C1 segment of cervical spinal cord (tissue), 14 donors: Measurements from ENCODE around the gene STX1A.

Experiments used
- DNase-seq, 14 donors: peaks; one replicate each; lab custom pipeline; 2025; lab: John Stamatoyannopoulos, UW

STX1A gene

GRCh38 chr7:73708961-73709549 lies 10.4 kb downstream of the STX1A start:
- DNase-seq: no peak

- peak in 2 of 14 donors; percentile 29 to 31 for DNase-seq
Observed at GRCh38 chr7:73707045-73707631, 12.3 kb downstream of the STX1A start.

GRCh38 chr7:73706126-73707044 lies 13.1 kb downstream of the STX1A start:
- peak in 1 of 14 donors; percentile 55 for DNase-seq

- no peak for DNase-seq
Observed at GRCh38 chr7:73705551-73705920, 13.9 kb downstream of the STX1A start.

GRCh38 chr7:73704640-73705550 lies 14.6 kb downstream of the STX1A start:
- peak in 1 of 14 donors; percentile 46 for DNase-seq

- peak in 2 of 14 donors; percentile 5 to 12 for DNase-seq
Observed at GRCh38 chr7:73703757-73704639, 15.5 kb downstream of the STX1A start.

GRCh38 chr7:73703225-73703624 lies 16.2 kb downstream of the STX1A start:
- no peak for DNase-seq

- no peak for DNase-seq
Observed at GRCh38 chr7:73702665-73703064, 16.8 kb downstream of the STX1A start.

- no peak for DNase-seq
Observed at GRCh38 chr7:73702226-73702625, 17.2 kb downstream of the STX1A start.

GRCh38 chr7:73701357-73701995 lies 18.0 kb downstream of the STX1A start:
- no peak for DNase-seq

- DNase-seq: no peak
Observed at GRCh38 chr7:73700581-73701134, 18.8 kb downstream of the STX1A start.

GRCh38 chr7:73700069-73700423 lies 19.4 kb downstream of the STX1A start:
- no peak for DNase-seq

- no peak for DNase-seq
Observed at GRCh38 chr7:73699370-73700068, 19.9 kb downstream of the STX1A start.

- DNase-seq: no peak
Observed at GRCh38 chr7:73698410-73698809, 21.1 kb downstream of the STX1A start.

GRCh38 chr7:73696372-73696771 lies 23.1 kb downstream of the STX1A start:
- DNase-seq: no peak

GRCh38 chr7:73690646-73691045 lies 28.8 kb downstream of the STX1A start:
- DNase-seq: no peak

- no peak for DNase-seq
Observed at GRCh38 chr7:73688288-73688687, 31.2 kb downstream of the STX1A start.

GRCh38 chr7:73685311-73685710 lies 34.2 kb downstream of the STX1A start:
- no peak for DNase-seq
